C4-2B (cell line): ENCODE data around the gene KMT2D.

Experiments
- H3K27ac ChIP-seq: fragments of 450-650 bp; 2 replicates; pipeline ENCODE4 v1.5.1; 2017
- CTCF ChIP-seq: fragments of 450-650 bp; conservative IDR thresholded peaks from 2 replicates; pipeline ENCODE4 v1.5.1; 2017; ENCODE audit warnings: mild to moderate bottlenecking
- ZFX ChIP-seq: fragments of 450-650 bp; IDR thresholded peaks from 2 replicates; pipeline ENCODE4 v1.6.1; 2017

Gene KMT2D

GRCh38 chr12:49061157-49061650, 610 bp upstream of the KMT2D start:
- TF ChIP-seq ZFX = no peak
- H3K27ac ChIP-seq = peak overlapping the region; percentile 99

GRCh38 chr12:49059299-49060171, 1.1 kb downstream of the KMT2D start:
- H3K27ac ChIP-seq = peak overlapping the region; percentile 99

GRCh38 chr12:49059045-49059298, 1.6 kb downstream of the KMT2D start:
- H3K27ac ChIP-seq = peak overlapping the region; percentile 99
- TF ChIP-seq ZFX = no peak
- TF ChIP-seq CTCF = no peak

More at GRCh38 chr12:49059299-49060171, 1.1 kb downstream of the KMT2D start:
- TF ChIP-seq ZFX = no peak
- no peak for TF ChIP-seq CTCF

- no peak for TF ChIP-seq ZFX
- no peak for TF ChIP-seq CTCF
- H3K27ac ChIP-seq = peak overlapping the region; percentile 99
Measured at GRCh38 chr12:49058366-49059044, 2.1 kb downstream of the KMT2D start.

- peak overlapping the region; percentile 99 for H3K27ac ChIP-seq
- no peak for TF ChIP-seq CTCF
- no peak for TF ChIP-seq ZFX
Measured at GRCh38 chr12:49057888-49058287, 2.7 kb downstream of the KMT2D start.

- TF ChIP-seq CTCF (no peak), ZFX (no peak)
- peak overlapping the region; percentile 44 for H3K27ac ChIP-seq
Measured at GRCh38 chr12:49055978-49056754, 4.4 kb downstream of the KMT2D start.

- peak overlapping the region; percentile 44 for H3K27ac ChIP-seq
- TF ChIP-seq CTCF (no peak), ZFX (no peak)
Measured at GRCh38 chr12:49055092-49055491, 5.5 kb downstream of the KMT2D start.
